ENCODE data around the gene SH3D21.

SH3D21 gene

DNA sequence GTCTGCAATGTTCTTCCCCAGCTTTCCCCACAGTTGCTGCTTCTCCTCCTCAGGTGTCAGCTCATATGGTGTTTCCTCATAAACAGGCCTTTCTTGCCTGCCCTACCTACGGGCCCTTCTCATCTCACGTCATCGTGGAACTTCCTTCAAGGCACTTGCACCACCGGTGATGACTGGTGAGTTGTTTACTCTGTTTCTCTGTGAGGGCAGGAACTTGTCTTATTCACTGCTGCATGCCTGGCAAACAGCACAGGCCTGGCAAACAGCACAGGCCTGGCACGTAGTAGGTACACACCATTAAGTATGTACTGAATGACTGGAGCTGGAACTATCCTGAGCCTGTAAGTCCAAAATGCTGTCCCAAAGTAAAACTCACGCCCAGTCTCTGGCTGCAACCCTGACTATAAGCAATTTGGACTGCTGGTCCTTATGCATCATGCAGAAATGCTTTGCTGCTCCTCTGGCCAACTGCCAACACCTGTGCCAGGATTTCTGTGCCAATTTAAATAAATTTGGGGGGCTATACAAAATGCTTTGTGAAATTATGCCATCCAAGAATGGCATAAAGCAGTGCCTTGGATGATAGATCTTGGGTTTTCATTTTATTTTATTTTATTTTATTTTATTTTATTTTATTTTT, 53.9 kb downstream of the SH3D21 start:
- no peak for DNase-seq

DNA sequence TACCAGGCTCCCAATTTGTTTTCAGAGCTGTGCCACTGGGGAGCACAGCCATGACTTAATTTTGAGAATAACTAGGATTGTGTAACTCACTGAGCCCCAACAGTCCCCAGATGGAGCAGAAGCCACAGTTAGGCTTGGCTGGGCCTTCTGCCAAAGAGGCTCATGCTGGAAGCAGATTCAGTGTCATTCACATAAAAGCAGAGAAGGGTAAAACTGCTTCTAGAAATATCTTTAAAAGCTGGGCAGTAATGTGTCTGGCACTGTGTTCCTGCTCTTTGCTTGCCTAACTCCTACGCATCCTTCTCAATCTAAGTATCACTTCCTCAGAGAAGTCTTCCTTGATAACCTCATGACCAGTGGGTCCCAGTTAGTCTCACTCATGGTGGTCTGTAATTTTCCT, 59.2 kb downstream of the SH3D21 start:
- DNase-seq, result peak; percentile 76

DNA sequence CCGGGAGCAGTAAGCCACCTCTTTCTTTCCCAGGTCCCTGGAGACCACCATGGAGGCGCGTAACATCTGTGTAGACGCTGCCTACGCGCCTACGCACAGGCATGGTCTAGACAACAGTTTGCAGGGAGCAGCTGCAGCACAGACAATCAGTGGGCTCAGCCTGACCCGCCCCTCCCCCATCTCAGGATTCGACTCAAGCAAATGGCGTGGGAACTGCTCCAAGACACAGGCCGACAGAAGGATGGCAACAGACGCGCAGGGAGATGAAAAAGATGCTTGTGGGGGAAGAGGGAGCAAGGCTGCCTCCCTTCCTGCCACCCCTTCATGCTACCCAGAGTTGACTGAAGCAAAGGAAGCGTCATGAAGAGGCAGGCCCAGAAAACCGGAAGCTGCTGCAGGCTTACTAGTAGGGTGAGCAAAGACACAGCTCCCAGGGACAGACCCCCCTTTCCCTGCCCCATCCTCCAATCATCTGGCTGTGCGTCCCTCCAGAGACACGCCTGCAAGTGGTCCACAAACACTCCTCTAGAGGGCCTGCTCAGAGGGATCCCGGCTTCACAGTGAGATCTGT, 60.0 kb downstream of the SH3D21 start:
- peak; percentile 88 for DNase-seq

DNA sequence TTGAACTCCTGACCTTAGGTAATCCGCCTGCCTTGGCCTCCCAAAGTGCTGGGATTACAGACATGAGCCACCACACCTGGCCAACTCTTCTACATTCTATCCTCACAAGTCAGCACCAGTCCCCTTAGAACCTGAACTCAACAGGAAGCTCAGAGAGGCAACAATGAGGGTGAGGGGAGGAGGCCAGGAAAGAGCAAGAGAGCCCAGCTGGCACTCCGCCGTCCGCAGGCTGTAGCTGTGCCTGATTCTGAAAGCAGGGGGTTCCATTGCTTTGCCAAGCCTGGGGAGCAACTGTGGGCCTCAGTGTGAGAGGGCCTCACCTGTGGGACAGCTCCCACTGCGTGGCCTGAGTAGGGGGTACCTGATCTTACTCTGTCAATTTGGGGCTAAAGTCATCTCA, 60.9 kb downstream of the SH3D21 start:
- no peak for DNase-seq

DNA sequence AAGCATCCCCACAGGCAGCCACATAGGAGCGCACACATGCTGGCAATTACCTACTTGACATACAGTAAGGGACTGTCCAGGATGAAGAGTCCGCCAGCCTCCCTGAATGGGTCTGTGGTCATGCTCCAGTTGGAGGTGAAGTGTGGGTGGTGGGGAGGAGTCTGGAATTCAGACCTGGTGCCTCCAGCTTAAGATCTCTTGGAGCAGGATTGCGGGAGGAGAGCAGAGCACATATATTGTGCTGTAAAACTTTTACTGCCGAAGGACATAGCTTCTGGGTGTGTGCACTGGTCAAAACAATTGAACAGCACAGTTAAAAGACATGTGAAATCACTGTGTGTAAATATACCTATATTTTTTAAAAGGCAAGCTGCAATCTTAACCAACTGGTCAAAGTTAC, 61.6 kb downstream of the SH3D21 start:
- no peak for DNase-seq

DNA sequence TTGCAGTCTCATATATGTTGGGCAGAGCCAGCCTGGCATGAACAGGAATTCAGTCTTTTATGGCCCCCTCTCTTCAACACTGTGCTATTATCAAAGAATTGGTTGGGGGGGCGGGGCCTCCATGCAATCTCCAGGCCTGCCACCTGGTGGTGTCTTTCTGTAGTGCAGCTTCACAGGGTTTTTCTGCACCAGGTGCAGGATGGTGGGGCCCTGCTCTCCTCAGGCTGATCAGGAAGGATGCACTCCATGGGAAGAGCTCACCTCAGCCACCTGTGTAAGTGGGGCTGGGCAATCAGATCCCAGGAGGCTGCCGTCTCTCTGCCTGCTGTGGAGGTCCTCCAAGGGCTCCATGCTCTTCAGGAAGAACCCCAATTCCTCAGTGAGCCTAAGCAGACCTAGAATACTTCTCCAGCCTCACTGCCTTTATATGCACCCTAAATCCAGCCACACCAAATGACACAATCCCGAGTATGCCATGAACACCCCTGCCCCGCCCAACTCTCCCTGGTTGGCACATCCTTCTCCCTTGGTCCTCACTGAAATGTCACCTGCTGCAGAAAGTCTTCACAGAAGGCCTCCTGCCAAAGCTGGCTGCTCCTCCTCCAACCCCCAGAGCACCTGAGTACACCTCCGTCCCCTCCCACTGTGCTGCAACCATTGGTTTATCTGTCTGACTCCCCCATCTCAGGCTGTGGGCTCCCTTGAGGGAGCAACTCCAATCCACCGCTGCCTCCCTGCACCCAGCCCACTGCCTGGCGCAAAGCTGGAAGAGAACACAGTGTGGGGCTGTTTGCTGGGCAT, 63.1 kb downstream of the SH3D21 start:
- DNase-seq, result peak; percentile 62

Measured in fibroblast of skin of abdomen (primary cell).